ENCODE data around the gene NECTIN1. TPM values are rescaled to one million over a fixed set of nuclear protein-coding genes. Genes with fewer than 3 reads are reported as not detected.

The NECTIN1 gene
- total RNA-seq, 4 donors from 2014 or later: 2.2 to 4.3 (median 2.5) TPM

DNA sequence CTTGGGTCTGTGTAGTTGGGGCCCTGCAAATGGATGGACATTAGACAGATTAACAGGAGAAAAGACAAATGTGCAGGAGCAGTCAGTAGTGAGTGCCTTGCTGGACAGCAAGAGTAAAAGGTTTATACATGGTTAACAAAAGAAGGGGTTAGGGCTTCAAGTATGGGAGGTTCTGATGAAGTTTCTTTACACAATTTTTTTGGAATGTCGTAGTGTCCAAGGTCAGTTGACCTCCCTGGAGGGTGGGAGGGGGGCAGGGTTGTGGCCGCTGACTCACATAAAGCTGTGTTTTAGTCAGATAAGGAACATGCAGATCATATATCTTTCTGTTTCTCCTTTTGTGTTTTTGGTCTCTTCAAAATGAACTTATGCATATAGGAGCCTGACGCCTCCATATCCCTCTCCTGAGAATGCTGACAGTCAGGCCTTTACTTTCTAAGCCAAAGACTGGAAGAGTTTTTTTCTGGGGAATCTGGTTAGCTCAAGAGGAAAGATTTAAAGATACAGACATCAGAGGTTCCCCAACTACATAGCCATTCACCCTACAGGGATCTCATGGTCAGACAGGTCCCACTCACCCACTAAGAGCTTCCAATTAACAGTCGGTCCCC, 134.3 kb downstream of the NECTIN1 start:
- TF ChIP-seq, protein P1, sequence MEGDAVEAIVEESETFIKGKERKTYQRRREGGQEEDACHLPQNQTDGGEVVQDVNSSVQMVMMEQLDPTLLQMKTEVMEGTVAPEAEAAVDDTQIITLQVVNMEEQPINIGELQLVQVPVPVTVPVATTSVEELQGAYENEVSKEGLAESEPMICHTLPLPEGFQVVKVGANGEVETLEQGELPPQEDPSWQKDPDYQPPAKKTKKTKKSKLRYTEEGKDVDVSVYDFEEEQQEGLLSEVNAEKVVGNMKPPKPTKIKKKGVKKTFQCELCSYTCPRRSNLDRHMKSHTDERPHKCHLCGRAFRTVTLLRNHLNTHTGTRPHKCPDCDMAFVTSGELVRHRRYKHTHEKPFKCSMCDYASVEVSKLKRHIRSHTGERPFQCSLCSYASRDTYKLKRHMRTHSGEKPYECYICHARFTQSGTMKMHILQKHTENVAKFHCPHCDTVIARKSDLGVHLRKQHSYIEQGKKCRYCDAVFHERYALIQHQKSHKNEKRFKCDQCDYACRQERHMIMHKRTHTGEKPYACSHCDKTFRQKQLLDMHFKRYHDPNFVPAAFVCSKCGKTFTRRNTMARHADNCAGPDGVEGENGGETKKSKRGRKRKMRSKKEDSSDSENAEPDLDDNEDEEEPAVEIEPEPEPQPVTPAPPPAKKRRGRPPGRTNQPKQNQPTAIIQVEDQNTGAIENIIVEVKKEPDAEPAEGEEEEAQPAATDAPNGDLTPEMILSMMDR (IDR thresholded peaks at IDR 0.05): no peak
- DNase-seq (ENCODE audit: low spot score) (no peak), ATAC-seq (ENCODE audit: low FRiP score) (no peak)

DNA sequence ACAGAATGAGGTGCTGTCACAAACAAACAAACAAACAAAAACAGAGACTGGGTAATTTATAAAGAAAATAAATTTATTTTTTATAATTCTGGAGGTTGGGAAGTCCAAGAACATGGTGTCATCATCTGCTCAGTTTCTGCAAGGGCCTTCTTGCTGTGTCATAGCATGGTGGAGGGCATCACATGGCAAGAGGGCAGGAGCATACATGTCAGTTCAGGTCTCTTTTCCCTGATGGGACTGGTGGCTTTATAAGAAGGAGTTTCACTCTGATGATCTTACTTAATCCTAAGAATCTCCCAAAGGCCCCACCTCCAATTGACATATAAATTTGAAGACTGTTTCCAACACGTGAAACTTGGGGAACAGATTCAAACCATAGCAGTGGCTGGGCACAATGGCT, 135.7 kb downstream of the NECTIN1 start:
- TF ChIP-seq, protein P1 (IDR thresholded peaks at IDR 0.05): no peak
- DNase-seq (ENCODE audit: low spot score) (no peak), ATAC-seq (ENCODE audit: low FRiP score) (no peak)

DNA sequence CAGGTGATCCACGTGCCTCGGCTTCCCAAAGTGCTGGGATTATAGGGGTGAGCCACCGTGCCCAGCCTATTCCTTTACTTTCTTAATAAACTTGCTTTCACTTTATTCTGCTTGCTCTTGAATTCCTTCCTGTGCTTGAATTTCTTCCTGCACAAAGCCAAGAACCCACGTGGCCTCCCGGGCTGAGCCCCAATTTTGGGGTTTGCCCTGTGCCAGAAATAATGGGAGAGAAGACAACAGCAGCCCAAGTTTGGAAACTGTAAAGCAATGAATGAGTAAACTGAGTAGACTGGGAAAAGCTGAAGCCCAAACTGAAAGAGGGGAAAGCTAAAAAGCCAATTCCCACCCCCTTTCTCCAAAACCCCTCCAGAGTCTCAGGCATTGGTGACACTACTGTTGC, 136.4 kb downstream of the NECTIN1 start:
- DNase-seq (ENCODE audit: low spot score) (no peak), ATAC-seq (ENCODE audit: low FRiP score) (no peak)
- TF ChIP-seq, protein P1 (IDR thresholded peaks at IDR 0.05): no peak

DNA sequence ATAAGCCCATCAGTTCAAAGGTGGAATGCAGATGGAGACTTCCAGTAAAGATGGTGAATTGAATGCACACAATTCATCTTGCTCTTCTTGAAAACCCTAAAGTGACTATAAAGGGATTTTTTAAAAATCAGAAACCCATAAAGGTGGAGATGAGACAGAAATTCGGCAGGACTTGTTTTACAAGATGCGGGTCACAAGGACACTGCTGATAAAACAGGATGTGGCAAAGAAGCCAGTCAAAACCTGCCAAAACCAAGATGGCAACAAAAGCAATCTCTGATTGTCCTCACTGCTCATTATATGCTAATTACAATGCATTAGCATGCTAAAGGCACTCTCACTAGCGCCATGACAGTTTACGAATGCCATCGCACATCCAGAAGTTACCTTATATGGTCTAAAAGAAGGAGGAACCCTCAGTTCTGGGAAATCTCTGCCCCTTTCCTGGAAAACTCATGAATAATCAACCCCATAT, 137.1 kb downstream of the NECTIN1 start:
- ATAC-seq (ENCODE audit: low FRiP score) (no peak), DNase-seq (ENCODE audit: low spot score) (no peak)
- TF ChIP-seq, protein P1 (IDR thresholded peaks at IDR 0.05): no peak

DNA sequence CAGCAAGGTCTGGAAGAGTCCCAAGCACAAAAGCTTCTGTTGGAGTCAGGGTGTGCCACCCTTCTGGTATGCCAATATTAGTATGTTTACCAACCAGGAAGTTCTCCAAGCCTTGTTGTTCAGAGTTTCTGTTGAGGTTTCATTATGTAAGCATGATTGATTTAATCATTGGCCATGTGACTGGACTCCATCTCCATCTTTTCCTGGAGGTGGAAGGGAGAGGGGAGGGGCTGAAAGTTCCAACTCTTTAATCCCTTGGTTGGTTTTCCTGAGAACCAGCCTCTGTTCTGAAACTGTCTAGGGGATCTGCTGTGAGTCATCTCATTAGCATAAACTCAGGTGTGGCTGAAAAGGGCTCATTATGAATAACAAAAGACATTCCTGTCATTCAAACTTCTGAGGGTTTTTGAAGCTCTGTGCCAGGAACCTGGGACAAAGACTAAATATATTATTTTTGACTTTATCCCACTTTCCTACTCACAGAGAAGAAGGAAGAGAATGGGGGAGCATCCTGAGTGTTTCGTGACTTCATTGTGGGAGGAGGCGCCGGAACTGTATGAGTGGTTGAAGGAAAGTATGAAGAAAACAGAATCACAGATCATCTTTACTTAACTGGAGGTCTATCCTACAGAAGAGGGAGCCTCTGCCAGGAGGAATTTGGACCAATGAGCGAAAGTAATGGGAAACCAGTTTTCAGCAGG, 138.2 kb downstream of the NECTIN1 start:
- no peak for DNase-seq (ENCODE audit: low spot score)
- TF ChIP-seq, protein P1 (IDR thresholded peaks at IDR 0.05): no peak
- no peak for ATAC-seq (ENCODE audit: low FRiP score)

DNA sequence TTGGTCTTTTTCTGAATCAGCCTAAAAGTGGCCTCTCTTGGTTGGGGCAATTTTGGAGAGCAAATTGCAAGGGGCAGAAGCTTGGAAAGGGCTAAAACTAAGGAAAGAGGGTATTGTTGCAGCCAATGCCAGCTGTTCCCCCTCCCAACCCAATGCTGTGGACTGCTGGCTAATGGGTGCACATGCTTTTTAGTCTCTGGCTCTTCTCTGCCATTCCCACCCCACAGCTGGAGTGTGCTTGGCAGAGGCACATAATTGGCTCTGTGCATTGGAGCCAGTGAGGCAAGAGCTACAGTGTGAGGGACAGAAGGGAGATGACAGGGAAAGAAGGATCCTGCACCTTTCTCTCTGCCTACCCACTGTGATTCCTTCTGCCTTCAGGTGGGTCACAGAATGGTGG, 140.0 kb downstream of the NECTIN1 start:
- ATAC-seq (ENCODE audit: low FRiP score): no peak
- TF ChIP-seq, protein P1 (IDR thresholded peaks at IDR 0.05): no peak
- no peak for DNase-seq (ENCODE audit: low spot score)

Small RNA genes within 50 kb of the gene (small RNA-seq; reads per million reads assigned to genes)
- not detected for gene RNU6-1123P

All from omental fat pad (tissue), 4 donors.